Esophagus muscularis mucosa (tissue), 4 donors: ENCODE data around the gene NFAT5. TPM values are rescaled to one million over a fixed set of nuclear protein-coding genes. Genes with fewer than 3 reads are reported as not detected.

Experiments used
- DNase-seq: peaks from one replicate; pipeline ENCODE4 v3.0.0-alpha.2; 2017; ENCODE audit errors: extremely low spot score
- H3K27ac ChIP-seq, 4 donors: fragments of 200-600 bp; sonication (generic); replicated peaks in 1 of 4; 1 replicate in 3 of 4; 2 replicates in 1 of 4; pipeline ENCODE4 v1.5.1; 2016 to 2019; ENCODE audit warnings: mild to moderate bottlenecking in 1 of 4
- H3K27me3 ChIP-seq, 4 donors: fragments of 200-600 bp; sonication (generic); one replicate each; pipeline versions ENCODE4 v1.5.1 to v1.6.0; 2016 to 2019
- H3K36me3 ChIP-seq, 4 donors: fragments of 200-600 bp; sonication (generic); one replicate each; pipeline ENCODE4 v1.5.1; 2016 to 2019
- H3K4me1 ChIP-seq, 4 donors: fragments of 200-600 bp; sonication (generic); one replicate each; pipeline ENCODE4 v1.5.1; 2016 to 2019
- H3K4me3 ChIP-seq, 4 donors: fragments of 200-600 bp; sonication (generic); 1 replicate in 2 of 4; 2 replicates in 2 of 4; pipeline ENCODE4 v1.5.1; 2016 to 2019; ENCODE audit warnings: mild to moderate bottlenecking in 4 of 4, moderate library complexity in 1 of 4
- H3K9me3 ChIP-seq, 4 donors: fragments of 200-600 bp; sonication (generic); 1 replicate in 3 of 4; 2 replicates in 1 of 4; pipeline ENCODE4 v1.5.1; 2016 to 2019
- CTCF ChIP-seq, 3 experiments: fragments of 200-600 bp in 2 of 3; fragments of 450-650 bp in 1 of 3; sonication (generic) in 2 of 3; IDR thresholded peaks; one replicate each; pipeline ENCODE4 v1.5.1; 2017 to 2019; ENCODE audit warnings: antibody characterized with exemption in 3 of 3, mild to moderate bottlenecking in 2 of 3, moderate library complexity in 1 of 3
- EP300 ChIP-seq: sonication (generic); formaldehyde crosslinking; IDR thresholded peaks from one replicate; pipeline ENCODE4 v1.6.1; 2017; ENCODE audit warnings: antibody characterized with exemption
- POLR2A ChIP-seq: fragments of 450-650 bp; IDR thresholded peaks from one replicate; pipeline ENCODE4 v1.6.1; 2017; ENCODE audit warnings: antibody characterized with exemption, moderate library complexity, mild to moderate bottlenecking, low read depth
- POLR2AphosphoS5 ChIP-seq, 2 donors: sonication (generic); formaldehyde crosslinking; IDR thresholded peaks; one replicate each; pipeline ENCODE4 v1.6.1; 2017; ENCODE audit warnings: antibody characterized with exemption in 2 of 2
- WGBS: methylation state at CpG from one replicate; pipeline ENCODE4 v1.1.5; 2018; 5-methylcytosine and 5-hydroxymethylcytosine counted together
- intact Hi-C: fragments of 100-400 bp; cut with DNase I; formaldehyde crosslinking; loops from one replicate; pipeline ENCODE4 v1.15.1; 2023
- total RNA-seq, 4 donors: library from RNA; depleted of rRNA; stranded (reverse); fragments of >200 nt; gene quantifications; one replicate each; pipeline versions ENCODE4 v1.1.0 to v1.2.1, GENCODE V29; 2016

Gene NFAT5
- total RNA-seq, 4 donors from 2014 or later, result 47.1 to 68.4 (median 59.6) TPM

GRCh38 chr16:69706256-69706974 is 140.6 kb downstream of the NFAT5 start:
- Histone ChIP-seq H3K27me3 (no peaks in the 10 kb centered on the region), H3K27ac (peak overlapping the region in 1 of 4 donors; percentile 23), H3K36me3 (peaks cover 0 to 47% (median 28%) of the 10 kb centered on the region in 4 donors), H3K9me3 (no peaks in the 10 kb centered on the region), H3K4me3 (no peak overlapping the region), H3K4me1 (peaks cover 6 to 32% (median 29%) of the 10 kb centered on the region in 4 donors)
- DNase-seq, result no peak
- TF ChIP-seq CTCF (IDR thresholded peaks at IDR 0.05) (no peak), POLR2A (no peak), EP300 (no peak), POLR2AphosphoS5 (IDR thresholded peaks at IDR 0.05) (no peak)
- intact Hi-C loops, result loop anchor here (5.0 kb wide), 1 partner anchor 309 kb away; no protein-coding TSS in a partner anchor
- WGBS, result 76% methylated on average over 1 of the region's 1 CpG

GRCh38 chr16:69706975-69707340 is 141.2 kb downstream of the NFAT5 start:
- Histone ChIP-seq H3K27me3 (no peaks in the 10 kb centered on the region), H3K9me3 (no peaks in the 10 kb centered on the region), H3K36me3 (peaks cover 0 to 44% (median 31%) of the 10 kb centered on the region in 4 donors), H3K4me1 (peaks cover 6 to 38% (median 34%) of the 10 kb centered on the region in 4 donors), H3K4me3 (no peak overlapping the region), H3K27ac (no peak overlapping the region)
- TF ChIP-seq EP300 (no peak), CTCF (IDR thresholded peaks at IDR 0.05) (no peak), POLR2A (no peak), POLR2AphosphoS5 (IDR thresholded peaks at IDR 0.05) (no peak)
- WGBS, result 97% methylated on average over 2 of the region's 2 CpGs
- DNase-seq, result peak; percentile 19
- intact Hi-C loops, result loop anchor here (5.0 kb wide), 1 partner anchor 310 kb away; no protein-coding TSS in a partner anchor

GRCh38 chr16:69707920-69708683 is 142.3 kb downstream of the NFAT5 start:
- H3K4me1 ChIP-seq, result peaks cover 6 to 47% (median 43%) of the 10 kb centered on the region in 4 donors
- intact Hi-C loops, result loop anchor here (5.0 kb wide), 1 partner anchor 311 kb away; no protein-coding TSS in a partner anchor
- H3K36me3 ChIP-seq, result peaks cover 7 to 56% (median 38%) of the 10 kb centered on the region in 4 donors

GRCh38 chr16:69709456-69710084 is 143.8 kb downstream of the NFAT5 start:
- peaks cover 6 to 52% (median 48%) of the 10 kb centered on the region in 4 donors for H3K4me1 ChIP-seq
- DNase-seq, result peak; percentile 57
- WGBS, result 30% methylated on average over 5 of the region's 5 CpGs
- intact Hi-C loops, result loop anchor here (1.0 to 5.0 kb wide), 2 partner anchors 45 to 312 kb away; partner anchors contain the start of gene NOB1
- peaks cover 14 to 58% (median 46%) of the 10 kb centered on the region in 4 donors for H3K36me3 ChIP-seq
- peak overlapping the region; percentile 16 to 50 (median 34) for H3K27ac ChIP-seq
- H3K9me3 ChIP-seq, result no peaks in the 10 kb centered on the region
- TF ChIP-seq EP300, result no peak
- TF ChIP-seq POLR2A, result no peak
- TF ChIP-seq CTCF (IDR thresholded peaks at IDR 0.05), result peak; percentile 68 to 80 (median 69)
- TF ChIP-seq POLR2AphosphoS5 (IDR thresholded peaks at IDR 0.05), result no peak
- no peak overlapping the region for H3K4me3 ChIP-seq
- H3K27me3 ChIP-seq, result no peaks in the 10 kb centered on the region

More at GRCh38 chr16:69707920-69708683, 142.3 kb downstream of the NFAT5 start:
- 87% methylated on average over 10 of the region's 10 CpGs for WGBS
- H3K27me3 ChIP-seq, result no peaks in the 10 kb centered on the region
- H3K27ac ChIP-seq, result no peak overlapping the region
- H3K4me3 ChIP-seq, result no peak overlapping the region
- TF ChIP-seq POLR2AphosphoS5 (IDR thresholded peaks at IDR 0.05) (no peak), POLR2A (no peak), EP300 (no peak), CTCF (IDR thresholded peaks at IDR 0.05) (no peak)
- peak; percentile 66 for DNase-seq
- H3K9me3 ChIP-seq, result no peaks in the 10 kb centered on the region
